Osteoblast (primary cell): ENCODE measurements around the gene CDR2L. TPM values are rescaled to one million over a fixed set of nuclear protein-coding genes. Genes with fewer than 3 reads are reported as not detected.
"Not testable (repeated sequence)": the region's sequence is repeated elsewhere in the genome, so short reads cannot be mapped to it uniquely, and the experiment has no call there.

Experiments
- DNase-seq: peaks from one replicate; pipeline ENCODE4 v3.0.0; 2011; ENCODE audit warnings: low spot score, mixed read lengths; ENCODE audit not compliant: insufficient read length; ENCODE audit errors: missing footprints
- H2AFZ ChIP-seq: 2 replicates; pipeline ENCODE4 v1.6.0; 2011; ENCODE audit warnings: mild to moderate bottlenecking, low read length
- H3K27ac ChIP-seq: 2 replicates; pipeline ENCODE4 v1.5.1; 2011; ENCODE audit warnings: mild to moderate bottlenecking, low read depth, low read length, moderate library complexity
- H3K27me3 ChIP-seq: 2 replicates; pipeline ENCODE4 v1.6.0; 2012; ENCODE audit warnings: mild to moderate bottlenecking, control low read depth, inconsistent platforms, low read length, moderate library complexity; ENCODE audit not compliant: insufficient read depth
- H3K36me3 ChIP-seq: 2 replicates; pipeline ENCODE4 v1.5.1; 2011; ENCODE audit warnings: mild to moderate bottlenecking, low read length, control low read depth, moderate library complexity; ENCODE audit not compliant: insufficient read depth
- H3K4me1 ChIP-seq: 2 replicates; pipeline ENCODE4 v1.5.1; 2011; ENCODE audit warnings: mild to moderate bottlenecking, low read length, control low read depth, moderate library complexity; ENCODE audit not compliant: insufficient read depth
- H3K4me2 ChIP-seq: 2 replicates; pipeline ENCODE4 v1.6.0; 2011; ENCODE audit warnings: mild to moderate bottlenecking, low read length; ENCODE audit not compliant: insufficient read depth
- H3K4me3 ChIP-seq: fragments of 200-600 bp; sonication (generic); 3 replicates; pipeline ENCODE4 v1.5.1; 2012; ENCODE audit warnings: mild to moderate bottlenecking, low read length, inconsistent platforms; ENCODE audit not compliant: insufficient read depth
- H3K79me2 ChIP-seq: 2 replicates; pipeline ENCODE4 v1.6.0; 2012; ENCODE audit warnings: mild to moderate bottlenecking, low read length, control low read depth, inconsistent platforms; ENCODE audit not compliant: insufficient read depth
- H3K9me3 ChIP-seq: 2 replicates; pipeline ENCODE4 v1.5.1; 2011; ENCODE audit warnings: low read depth, low read length, control low read depth
- H4K20me1 ChIP-seq: 2 replicates; pipeline ENCODE4 v1.6.0; 2012; ENCODE audit warnings: mild to moderate bottlenecking, low read length, control low read depth; ENCODE audit not compliant: insufficient read depth
- CTCF ChIP-seq: IDR thresholded peaks from 2 replicates; pipeline ENCODE4 v1.5.1; 2011; ENCODE audit warnings: mild to moderate bottlenecking, low read depth, low read length, moderate library complexity; ENCODE audit errors: extremely low read depth
- total RNA-seq: library from RNA; depleted of rRNA; stranded (reverse); fragments of >200 nt; gene quantifications from 2 replicates; pipeline ENCODE4 v1.2.3, GENCODE V29; 2012

The CDR2L gene
- total RNA-seq, 1 donor = 16.6 TPM

- Histone ChIP-seq H3K27me3 (no peaks in the 10 kb centered on the region), H3K4me2 (no peak overlapping the region), H3K27ac (no peak overlapping the region), H3K9me3 (no peaks in the 10 kb centered on the region), H4K20me1 (no peaks in the 10 kb centered on the region), H3K36me3 (no peaks in the 10 kb centered on the region), H2AFZ (no peak overlapping the region), H3K79me2 (no peaks in the 10 kb centered on the region), H3K4me3 (no peak overlapping the region), H3K4me1 (peaks cover 5% of the 10 kb centered on the region)
- no peak for TF ChIP-seq CTCF
- peak; percentile 62 for DNase-seq
These were observed 23.1 kb upstream of the CDR2L start for GRCh38 chr17:74964246-74964761.

- Histone ChIP-seq H3K4me3 (no peak overlapping the region), H3K9me3 (no peaks in the 10 kb centered on the region), H3K4me1 (peaks cover 5% of the 10 kb centered on the region), H3K36me3 (no peaks in the 10 kb centered on the region), H2AFZ (no peak overlapping the region), H3K27me3 (no peaks in the 10 kb centered on the region), H3K4me2 (no peak overlapping the region), H3K27ac (no peak overlapping the region), H4K20me1 (no peaks in the 10 kb centered on the region), H3K79me2 (no peaks in the 10 kb centered on the region)
- TF ChIP-seq CTCF = no peak
- peak; percentile 80 for DNase-seq
These were observed 22.3 kb upstream of the CDR2L start for GRCh38 chr17:74964988-74965622.

GRCh38 chr17:74968361-74968780 is 19.1 kb upstream of the CDR2L start:
- peaks cover 26% of the 10 kb centered on the region for H3K27me3 ChIP-seq
- H2AFZ ChIP-seq = no peak overlapping the region
- no peaks in the 10 kb centered on the region for H3K9me3 ChIP-seq
- H3K36me3 ChIP-seq = no peaks in the 10 kb centered on the region
- H3K27ac ChIP-seq = no peak overlapping the region
- no peak overlapping the region for H3K4me2 ChIP-seq
- no peaks in the 10 kb centered on the region for H3K79me2 ChIP-seq
- H4K20me1 ChIP-seq = no peaks in the 10 kb centered on the region
- no peak for DNase-seq
- no peaks in the 10 kb centered on the region for H3K4me1 ChIP-seq
- TF ChIP-seq CTCF = no peak
- H3K4me3 ChIP-seq = no peak overlapping the region

GRCh38 chr17:74969501-74969900 is 17.9 kb upstream of the CDR2L start:
- not testable (repeated sequence) for H3K4me3 ChIP-seq, H2AFZ ChIP-seq, DNase-seq, H3K4me1 ChIP-seq, H3K4me2 ChIP-seq, H3K27ac ChIP-seq, H4K20me1 ChIP-seq, H3K79me2 ChIP-seq, H3K36me3 ChIP-seq, H3K9me3 ChIP-seq
- H3K27me3 ChIP-seq = peaks cover 35% of the 10 kb centered on the region
